Immature natural killer cell (primary cell): ENCODE measurements around the gene GPATCH8. TPM values are rescaled to one million over a fixed set of nuclear protein-coding genes. Genes with fewer than 3 reads are reported as not detected.

Experiments
- DNase-seq, 3 donors: peaks; one replicate each; pipeline ENCODE4 v3.0.0; 2022; ENCODE audit warnings: mixed read lengths in 1 of 3
- H3K27ac Mint-ChIP-seq, 6 donors: one replicate each; pipeline ENCODE4 v1.8.0; 2020; ENCODE audit warnings: mixed read lengths in 6 of 6, mild to moderate bottlenecking in 5 of 6, inconsistent platforms in 4 of 6, moderate library complexity in 3 of 6
- H3K27me3 Mint-ChIP-seq, 3 donors: one replicate each; pipeline ENCODE4 v1.8.0; 2020 to 2021; ENCODE audit warnings: low read depth in 3 of 3, mild to moderate bottlenecking in 3 of 3, mixed read lengths in 3 of 3, moderate library complexity in 3 of 3, inconsistent platforms in 1 of 3
- H3K36me3 Mint-ChIP-seq, 3 donors: one replicate each; pipeline ENCODE4 v1.8.0; 2020; ENCODE audit warnings: mixed read lengths in 3 of 3, inconsistent platforms in 2 of 3, mild to moderate bottlenecking in 2 of 3
- H3K4me1 Mint-ChIP-seq, 2 donors: one replicate each; pipeline ENCODE4 v1.8.0; 2020; ENCODE audit warnings: inconsistent platforms in 2 of 2, mild to moderate bottlenecking in 2 of 2, mixed read lengths in 2 of 2, moderate library complexity in 1 of 2
- H3K4me3 Mint-ChIP-seq, 5 donors: one replicate each; pipeline ENCODE4 v1.8.0; 2020; ENCODE audit warnings: mild to moderate bottlenecking in 5 of 5, mixed read lengths in 5 of 5, inconsistent platforms in 3 of 5, moderate library complexity in 3 of 5
- H3K9me3 Mint-ChIP-seq, 6 donors: one replicate each; pipeline ENCODE4 v1.8.0; 2020; ENCODE audit warnings: mild to moderate bottlenecking in 6 of 6, mixed read lengths in 6 of 6, inconsistent platforms in 4 of 6, moderate library complexity in 3 of 6
- polyA plus RNA-seq, 3 donors: library from polyadenylated mRNA; unstranded; fragments of 300-500 nt; fragmentation: Illumina TruSeq; gene quantifications; one replicate each; pipeline ENCODE4 v1.2.3, GENCODE V29; 2021

GPATCH8 gene
- polyA plus RNA-seq, 3 donors from 2014 or later = 15.5 to 101 (median 22.1) TPM

DNA sequence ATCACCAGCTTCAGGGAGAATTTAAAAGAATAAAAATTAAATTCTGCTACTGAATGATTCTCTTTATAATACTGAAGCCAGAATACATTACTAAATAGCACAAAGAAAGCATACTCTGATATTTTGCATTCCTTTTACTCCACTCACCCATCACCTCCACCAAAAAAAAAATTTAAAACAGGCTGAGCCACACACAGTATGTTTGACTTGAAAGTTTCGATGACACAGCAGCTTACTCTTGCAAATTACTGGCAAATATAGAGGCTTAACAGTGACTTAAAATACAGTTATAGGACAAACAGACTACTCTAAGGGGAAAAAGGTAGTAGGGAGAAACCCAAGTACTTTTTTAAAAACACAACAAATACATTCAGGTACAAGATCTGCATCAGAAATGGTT, 39.2 kb downstream of the GPATCH8 start:
- Mint-ChIP-seq H3K4me1 (peaks cover 39 to 80% of the 10 kb centered on the region in 2 donors), H3K27ac (peak overlapping the region in 5 of 6 donors; percentile 8 to 82 (median 52)), H3K27me3 (peaks cover 0 to 5% (median 0%) of the 10 kb centered on the region in 3 donors), H3K4me3 (no peak overlapping the region), H3K36me3 (peaks cover 0 to 12% (median 0%) of the 10 kb centered on the region in 3 donors), H3K9me3 (no peaks in the 10 kb centered on the region)
- DNase-seq = no peak

DNA sequence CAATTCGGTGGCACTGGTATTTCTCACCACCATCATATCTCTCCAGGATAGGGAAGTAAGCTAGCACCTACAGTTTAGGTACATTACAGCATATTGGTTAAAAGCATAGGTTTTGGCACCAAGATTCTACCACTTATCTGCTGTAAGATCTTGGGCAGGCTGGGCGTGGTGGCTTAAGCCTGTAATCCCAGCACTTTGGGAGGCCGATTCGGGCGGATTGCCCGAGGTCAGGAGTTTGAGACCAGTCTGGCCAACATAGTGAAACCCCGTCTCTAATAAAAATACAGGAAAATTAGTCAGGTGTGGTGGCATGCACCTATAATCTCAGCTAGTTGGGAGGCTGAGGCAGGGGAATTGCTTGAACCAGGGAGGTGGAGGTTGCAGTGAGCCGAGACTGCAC, 51.4 kb downstream of the GPATCH8 start:
- Mint-ChIP-seq H3K27me3 (peaks cover 0 to 4% (median 0%) of the 10 kb centered on the region in 3 donors), H3K4me3 (peak overlapping the region in 1 of 5 donors; percentile 6), H3K27ac (peak overlapping the region; percentile 11 to 88 (median 60)), H3K36me3 (no peaks in the 10 kb centered on the region), H3K9me3 (no peaks in the 10 kb centered on the region), H3K4me1 (peaks cover 52 to 64% of the 10 kb centered on the region in 2 donors)
- DNase-seq = no peak

DNA sequence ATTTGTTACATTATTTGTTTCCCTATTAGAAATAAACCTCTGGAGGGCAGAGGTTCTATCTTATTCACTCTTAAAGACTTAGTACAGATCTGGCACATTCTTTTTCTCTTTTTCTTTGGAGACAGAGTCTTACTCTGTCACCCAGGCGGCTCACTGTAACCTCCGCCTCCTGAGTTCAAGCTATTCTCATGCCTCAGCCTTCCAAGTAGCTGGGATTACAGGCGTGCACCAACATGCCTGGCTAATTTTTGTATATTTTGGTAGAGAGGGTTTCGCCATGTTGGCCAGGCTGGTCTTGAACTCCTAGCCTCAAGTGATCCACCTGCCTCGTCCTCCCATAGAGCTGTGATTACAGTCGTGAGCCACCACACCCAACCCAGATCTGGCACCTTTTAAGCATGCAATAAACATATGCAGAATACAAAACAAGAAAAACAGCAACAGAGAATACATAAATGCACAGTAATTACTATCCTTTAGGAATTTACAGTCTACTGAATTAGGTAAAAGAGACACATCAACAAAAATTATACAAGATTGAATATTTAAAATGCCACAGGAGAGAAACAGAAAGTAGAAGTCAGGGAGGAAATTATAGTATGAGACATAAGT, 52.1 kb downstream of the GPATCH8 start:
- Mint-ChIP-seq H3K4me3 (peak overlapping the region in 1 of 5 donors; percentile 6), H3K36me3 (no peaks in the 10 kb centered on the region), H3K9me3 (no peaks in the 10 kb centered on the region), H3K27me3 (peaks cover 0 to 4% (median 0%) of the 10 kb centered on the region in 3 donors), H3K4me1 (peaks cover 58 to 71% of the 10 kb centered on the region in 2 donors), H3K27ac (peak overlapping the region; percentile 11 to 88 (median 47))
- no peak for DNase-seq

DNA sequence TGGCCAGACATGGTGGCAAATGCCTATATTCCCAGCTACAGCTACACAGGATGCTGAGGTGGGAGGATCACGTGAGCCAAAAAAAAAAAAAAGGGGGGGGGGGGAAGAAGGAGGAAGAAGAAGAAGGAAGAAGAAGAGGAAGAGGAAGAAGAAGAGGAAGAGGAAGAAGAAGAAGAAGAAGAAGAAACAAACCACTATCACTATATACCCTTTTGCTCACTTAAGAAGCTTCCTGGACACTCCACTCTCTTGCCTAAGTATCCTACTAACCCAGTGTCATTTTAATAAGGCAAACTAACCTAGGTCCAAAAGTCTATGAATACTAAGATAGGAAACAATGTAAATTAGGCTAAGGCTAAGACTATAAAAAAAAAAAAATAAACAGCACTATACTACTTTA, 54.8 kb downstream of the GPATCH8 start:
- no peaks in the 10 kb centered on the region for H3K36me3 Mint-ChIP-seq
- no peak for DNase-seq
- no peaks in the 10 kb centered on the region for H3K9me3 Mint-ChIP-seq
- peak overlapping the region in 4 of 6 donors; percentile 11 to 73 (median 30) for H3K27ac Mint-ChIP-seq
- no peak overlapping the region for H3K4me3 Mint-ChIP-seq
- H3K4me1 Mint-ChIP-seq = peaks cover 69 to 78% of the 10 kb centered on the region in 2 donors
- peaks cover 0 to 4% (median 0%) of the 10 kb centered on the region in 3 donors for H3K27me3 Mint-ChIP-seq

DNA sequence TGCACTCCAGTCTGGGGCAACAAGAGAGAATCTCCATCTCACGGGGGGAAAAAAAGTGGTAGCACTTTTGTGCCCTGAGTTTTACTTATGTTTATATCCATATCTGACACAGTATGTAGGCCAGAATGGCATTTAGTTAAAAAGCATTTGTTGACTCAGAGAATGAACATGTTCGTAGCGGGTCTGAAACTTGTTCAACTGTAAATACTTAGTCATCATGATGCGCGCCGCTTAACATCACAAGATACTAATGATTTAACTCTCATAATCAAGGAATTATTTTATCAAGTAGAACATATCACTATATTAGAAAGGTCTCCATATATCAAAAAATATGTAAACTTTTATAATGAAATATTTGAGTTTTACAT, 58.5 kb downstream of the GPATCH8 start:
- peaks cover 0 to 4% (median 0%) of the 10 kb centered on the region in 3 donors for H3K36me3 Mint-ChIP-seq
- no peaks in the 10 kb centered on the region for H3K27me3 Mint-ChIP-seq
- peak overlapping the region in 1 of 5 donors; percentile 6 for H3K4me3 Mint-ChIP-seq
- H3K4me1 Mint-ChIP-seq = peaks cover 59 to 70% of the 10 kb centered on the region in 2 donors
- H3K9me3 Mint-ChIP-seq = no peaks in the 10 kb centered on the region
- no peak for DNase-seq
- H3K27ac Mint-ChIP-seq = peak overlapping the region; percentile 20 to 84 (median 66)

DNA sequence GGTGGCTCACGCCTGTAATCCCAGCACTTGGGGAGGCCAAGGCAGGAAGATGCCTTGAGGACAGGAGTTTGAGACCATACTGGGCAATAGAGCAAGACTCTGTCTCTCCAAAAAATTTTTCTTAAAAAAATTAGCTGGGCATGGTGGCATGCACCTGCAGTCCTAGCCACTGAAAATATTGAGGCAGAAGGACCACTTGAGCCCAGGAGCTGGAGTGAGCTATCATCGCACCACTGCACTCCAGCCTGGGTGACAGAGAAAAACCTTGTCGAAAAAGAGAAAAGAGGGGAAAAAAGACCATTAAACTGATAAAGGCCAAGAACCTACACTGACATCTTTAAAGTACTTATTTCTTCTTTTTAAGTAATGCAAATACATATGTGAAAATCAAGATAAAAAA, 60.4 kb downstream of the GPATCH8 start:
- peak overlapping the region in 2 of 6 donors; percentile 16 to 49 for H3K27ac Mint-ChIP-seq
- no peaks in the 10 kb centered on the region for H3K9me3 Mint-ChIP-seq
- H3K27me3 Mint-ChIP-seq = no peaks in the 10 kb centered on the region
- H3K4me1 Mint-ChIP-seq = peaks cover 67 to 76% of the 10 kb centered on the region in 2 donors
- H3K36me3 Mint-ChIP-seq = peaks cover 0 to 4% (median 0%) of the 10 kb centered on the region in 3 donors
- DNase-seq = no peak
- H3K4me3 Mint-ChIP-seq = no peak overlapping the region

DNA sequence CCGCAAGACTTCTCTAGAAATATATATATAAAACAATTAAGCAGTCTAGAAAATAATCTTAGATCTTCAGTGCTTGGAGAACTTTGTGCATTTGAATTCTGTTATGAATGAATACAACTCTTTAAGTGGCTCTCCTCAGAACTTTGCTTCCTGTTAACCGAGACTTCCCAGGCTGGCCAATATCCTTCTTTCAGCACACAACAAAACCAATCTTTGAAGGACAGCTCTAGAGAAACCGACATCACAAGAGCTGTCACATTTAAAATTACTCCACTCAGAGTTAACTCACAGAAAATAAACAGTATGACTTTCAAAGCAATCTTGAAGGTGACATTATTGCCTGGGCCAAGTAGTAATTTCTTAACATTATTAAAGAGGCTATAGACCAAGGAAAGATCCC, 64.0 kb downstream of the GPATCH8 start:
- Mint-ChIP-seq H3K4me3 (peak overlapping the region; percentile 63 to 84 (median 74)), H3K27ac (peak overlapping the region; percentile 82 to 96 (median 92)), H3K27me3 (peaks cover 0 to under 1% (median 0%) of the 10 kb centered on the region in 3 donors), H3K36me3 (peaks cover 8 to 13% (median 12%) of the 10 kb centered on the region in 3 donors), H3K4me1 (peaks cover 60 to 75% of the 10 kb centered on the region in 2 donors), H3K9me3 (no peaks in the 10 kb centered on the region)
- peak; percentile 28 to 42 (median 32) for DNase-seq

DNA sequence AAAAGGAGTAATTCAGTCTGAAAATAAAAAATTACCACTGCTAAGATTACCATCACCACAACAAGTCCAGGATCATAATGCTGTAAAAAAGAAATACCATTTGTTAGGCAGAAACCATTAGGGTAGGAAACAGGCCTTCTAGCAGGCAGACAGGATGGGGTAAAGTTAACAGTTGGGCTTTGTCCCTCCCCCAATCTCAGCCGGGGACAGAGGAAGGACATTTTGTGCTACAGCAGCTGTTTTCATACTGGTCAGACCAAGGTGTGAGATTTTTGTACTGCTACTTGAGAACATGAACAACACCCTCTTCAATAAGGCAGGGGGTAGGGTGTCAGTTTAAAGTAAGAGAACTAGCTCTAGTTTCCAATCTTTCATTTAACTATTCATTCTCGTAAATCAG, 64.6 kb downstream of the GPATCH8 start:
- Mint-ChIP-seq H3K27me3 (peaks cover 0 to 2% (median 0%) of the 10 kb centered on the region in 3 donors), H3K27ac (peak overlapping the region; percentile 82 to 96 (median 92)), H3K9me3 (no peaks in the 10 kb centered on the region), H3K4me1 (peaks cover 58 to 71% of the 10 kb centered on the region in 2 donors), H3K36me3 (peaks cover 11 to 16% (median 16%) of the 10 kb centered on the region in 3 donors), H3K4me3 (peak overlapping the region; percentile 63 to 84 (median 74))
- peak; percentile 75 to 83 (median 80) for DNase-seq

DNA sequence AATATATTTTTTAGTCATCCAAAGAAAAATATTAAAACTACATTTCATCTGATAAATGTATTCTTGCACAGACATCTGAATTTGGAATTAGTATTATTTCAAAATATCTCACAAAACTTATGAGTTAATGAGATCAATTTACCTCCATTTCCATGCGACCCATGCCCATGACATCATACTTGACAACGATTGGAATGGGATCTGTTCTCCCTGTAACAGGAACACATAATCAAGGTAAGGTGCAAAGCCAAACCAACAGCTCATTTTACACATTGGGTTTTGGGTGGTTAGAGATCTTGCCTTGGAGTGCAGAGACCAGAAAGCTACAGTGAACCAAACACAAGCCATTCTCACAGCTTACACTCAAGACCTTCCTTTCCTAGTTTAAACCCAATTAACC, 66.9 kb downstream of the GPATCH8 start:
- peak overlapping the region; percentile 54 to 91 (median 65) for H3K27ac Mint-ChIP-seq
- no peaks in the 10 kb centered on the region for H3K9me3 Mint-ChIP-seq
- peak overlapping the region; percentile 16 to 41 (median 27) for H3K4me3 Mint-ChIP-seq
- DNase-seq = no peak
- peaks cover 62 to 80% of the 10 kb centered on the region in 2 donors for H3K4me1 Mint-ChIP-seq
- H3K27me3 Mint-ChIP-seq = peaks cover 0 to 2% (median 0%) of the 10 kb centered on the region in 3 donors
- H3K36me3 Mint-ChIP-seq = peaks cover 27 to 36% (median 27%) of the 10 kb centered on the region in 3 donors

DNA sequence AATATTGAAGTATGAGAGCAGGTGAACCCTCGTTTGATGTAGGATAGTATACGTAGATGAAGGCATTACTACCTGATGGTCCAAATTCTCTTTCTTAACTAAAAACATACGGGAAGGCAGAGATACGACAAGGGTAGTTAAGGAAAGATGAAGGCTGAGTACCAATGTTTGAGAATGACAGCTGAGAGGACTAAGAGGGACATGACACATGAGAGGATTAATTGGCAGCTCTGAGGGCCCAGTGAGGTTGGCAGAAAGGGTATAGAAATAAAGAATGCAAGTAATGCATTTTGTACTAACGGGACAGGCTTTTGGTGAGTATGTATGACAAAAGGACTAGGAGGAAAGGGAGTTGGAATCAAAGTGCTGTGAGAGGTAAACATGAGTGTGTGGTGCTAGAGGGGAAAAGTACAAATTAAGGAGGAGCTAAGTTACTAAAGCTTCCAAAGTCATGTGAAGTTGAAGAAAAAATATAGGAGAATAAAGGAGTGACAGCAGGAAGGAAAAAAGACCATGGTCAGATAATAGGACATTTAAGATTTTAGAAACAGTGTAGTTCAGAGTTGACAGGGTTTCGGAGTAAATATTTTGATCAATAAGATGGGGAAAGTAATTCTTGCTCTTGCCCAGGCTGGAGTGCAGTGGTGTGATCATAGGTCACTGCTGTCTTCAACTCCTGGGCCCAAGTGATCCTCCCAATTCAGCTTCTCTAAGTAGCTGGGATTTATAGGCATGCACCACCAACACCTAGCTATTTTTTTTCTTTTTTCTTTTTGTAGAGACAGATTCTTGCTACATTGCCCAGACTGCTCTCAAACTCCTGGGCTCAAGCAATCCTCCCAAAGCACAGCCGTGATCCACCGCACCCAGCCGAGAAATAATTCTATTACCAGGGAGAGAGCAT, 70.7 kb downstream of the GPATCH8 start:
- DNase-seq = no peak
- Mint-ChIP-seq H3K9me3 (no peaks in the 10 kb centered on the region), H3K27me3 (peaks cover 0 to 2% (median 0%) of the 10 kb centered on the region in 3 donors), H3K27ac (peak overlapping the region in 5 of 6 donors; percentile 2 to 83 (median 36)), H3K36me3 (peaks cover 23 to 43% (median 27%) of the 10 kb centered on the region in 3 donors), H3K4me1 (peaks cover 28 to 48% of the 10 kb centered on the region in 2 donors), H3K4me3 (no peak overlapping the region)

DNA sequence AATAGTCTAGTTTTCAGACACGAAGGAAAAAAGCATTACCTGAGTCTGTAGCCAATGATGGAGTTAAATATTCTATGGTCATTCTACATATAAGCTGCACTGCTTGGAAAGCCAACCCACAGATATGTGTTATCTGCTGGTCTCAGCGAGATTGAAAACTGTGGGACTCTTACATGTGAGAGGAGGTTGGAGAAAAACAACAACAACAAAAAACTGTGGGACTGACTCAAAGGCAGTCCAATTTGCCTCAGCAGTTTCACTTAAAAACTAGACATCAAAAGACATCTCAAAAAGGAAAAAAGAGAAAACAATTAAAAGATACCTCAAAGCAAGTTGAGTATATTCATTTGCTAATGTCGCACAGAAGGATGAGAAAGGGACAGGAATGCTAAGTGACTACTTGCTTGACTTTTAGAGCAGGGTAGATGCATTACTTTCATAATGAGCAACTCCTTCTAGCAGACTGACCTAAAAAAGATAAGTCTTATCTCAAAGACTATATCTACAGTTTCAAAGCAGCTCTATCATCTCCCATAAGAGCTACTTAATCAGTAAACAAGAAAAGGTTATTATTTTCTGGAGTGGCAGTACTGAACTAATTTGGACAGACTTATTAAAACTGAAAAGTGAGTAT, 78.3 kb downstream of the GPATCH8 start:
- DNase-seq = no peak
- peaks cover 13 to 21% (median 13%) of the 10 kb centered on the region in 3 donors for H3K36me3 Mint-ChIP-seq
- H3K4me3 Mint-ChIP-seq = peak overlapping the region in 1 of 5 donors; percentile 4
- peaks cover 0 to 2% (median 0%) of the 10 kb centered on the region in 3 donors for H3K27me3 Mint-ChIP-seq
- H3K27ac Mint-ChIP-seq = peak overlapping the region; percentile 2 to 86 (median 80)
- peaks cover 55% of the 10 kb centered on the region in 2 donors for H3K4me1 Mint-ChIP-seq
- no peaks in the 10 kb centered on the region for H3K9me3 Mint-ChIP-seq

DNA sequence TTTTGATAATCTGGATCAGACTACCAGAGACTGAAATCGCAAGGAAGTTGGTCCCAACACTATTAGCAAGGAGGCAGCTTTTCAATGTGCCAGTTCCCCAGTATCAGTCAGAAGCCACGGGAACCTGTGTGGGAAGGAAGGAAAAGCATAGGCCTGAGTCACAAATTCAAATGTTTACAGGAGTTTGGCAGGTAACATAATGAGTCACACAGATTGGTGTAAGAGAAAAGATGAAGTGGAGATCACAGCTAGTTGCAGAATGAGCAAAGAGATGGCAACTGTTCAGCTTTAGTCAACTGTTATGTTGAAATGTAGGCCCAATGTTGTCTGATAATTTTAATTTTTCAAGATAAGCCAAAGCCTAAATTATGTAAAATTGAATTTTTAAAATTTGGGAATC, 85.7 kb downstream of the GPATCH8 start:
- DNase-seq = no peak
- H3K36me3 Mint-ChIP-seq = peaks cover 9 to 23% (median 22%) of the 10 kb centered on the region in 3 donors
- H3K9me3 Mint-ChIP-seq = no peaks in the 10 kb centered on the region
- no peaks in the 10 kb centered on the region for H3K27me3 Mint-ChIP-seq
- peaks cover 49 to 64% of the 10 kb centered on the region in 2 donors for H3K4me1 Mint-ChIP-seq
- peak overlapping the region; percentile 51 to 91 (median 76) for H3K27ac Mint-ChIP-seq
- H3K4me3 Mint-ChIP-seq = no peak overlapping the region

DNA sequence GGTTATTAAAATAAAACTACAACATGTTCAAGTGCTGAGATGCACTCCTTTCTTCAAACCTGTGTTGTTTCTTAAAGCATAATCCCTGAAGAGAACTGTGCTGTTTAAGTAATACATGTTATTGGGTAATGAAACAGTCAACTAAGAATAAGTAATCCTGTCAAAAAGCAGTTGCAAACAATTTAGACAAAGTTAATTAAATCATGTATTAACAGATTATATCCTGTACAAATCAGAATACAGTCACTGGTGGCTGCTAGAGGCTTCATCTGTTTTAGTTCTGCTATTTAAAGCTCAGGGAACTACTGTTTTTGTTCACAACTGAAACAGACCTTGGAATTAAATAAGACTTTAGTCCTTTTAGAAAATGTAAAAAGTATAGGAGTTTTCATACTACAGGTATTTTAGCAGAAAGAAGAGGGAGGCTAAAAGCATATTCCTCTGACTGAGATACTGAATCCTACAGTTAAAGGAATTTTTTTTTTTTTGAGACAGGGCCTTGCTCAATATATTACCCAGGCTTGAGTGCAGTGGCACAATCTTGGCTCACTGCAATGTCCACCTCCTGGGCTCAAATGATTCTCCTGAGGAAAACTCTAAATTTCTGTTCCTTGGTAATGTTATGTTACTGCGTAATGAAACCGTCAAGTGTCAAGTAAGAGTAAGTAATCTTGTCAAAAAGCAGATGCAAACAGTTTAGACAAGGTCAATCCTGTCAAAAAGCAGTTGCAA, 86.5 kb downstream of the GPATCH8 start:
- Mint-ChIP-seq H3K36me3 (peaks cover 9 to 23% (median 22%) of the 10 kb centered on the region in 3 donors), H3K27me3 (no peaks in the 10 kb centered on the region), H3K4me1 (peaks cover 48 to 63% of the 10 kb centered on the region in 2 donors), H3K4me3 (no peak overlapping the region), H3K27ac (peak overlapping the region in 1 of 6 donors; percentile 40), H3K9me3 (no peaks in the 10 kb centered on the region)
- no peak for DNase-seq
